ENCODE measurements around the gene PCNT.

The PCNT gene

DNA sequence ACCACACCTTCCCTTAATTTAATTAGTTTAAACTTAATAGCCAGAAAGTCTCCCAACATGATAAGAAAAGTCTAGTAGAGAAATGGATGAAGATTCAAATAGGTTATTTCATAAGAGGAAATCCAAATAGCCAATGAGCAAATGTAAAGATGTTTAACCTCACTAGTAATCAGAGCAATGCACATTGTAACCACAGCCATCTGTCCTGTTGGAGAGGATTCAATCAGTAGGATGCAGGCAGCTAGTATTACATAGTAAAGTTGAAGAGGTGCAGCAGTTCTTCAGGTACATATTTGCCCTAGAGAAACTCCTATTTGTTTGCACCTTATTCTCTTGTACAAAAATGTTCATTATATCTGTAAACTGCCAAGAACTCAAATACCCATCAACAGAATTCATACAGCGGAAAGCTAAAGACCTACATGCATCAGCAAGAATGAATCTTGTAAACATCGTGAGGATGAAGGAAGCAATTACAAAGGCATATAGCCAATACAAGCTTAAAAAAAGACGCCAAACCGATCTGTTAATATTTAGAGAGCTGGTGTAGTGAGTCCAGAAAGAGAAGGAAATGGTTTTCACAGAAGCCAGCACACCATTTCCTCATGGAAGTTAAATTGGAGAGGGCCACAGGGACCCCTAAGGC lies 162.6 kb downstream of the PCNT start:
- no peak for DNase-seq

- DNase-seq = no peak
Measured at GRCh38 chr21:46489162-46489663, 165.3 kb downstream of the PCNT start.

DNA sequence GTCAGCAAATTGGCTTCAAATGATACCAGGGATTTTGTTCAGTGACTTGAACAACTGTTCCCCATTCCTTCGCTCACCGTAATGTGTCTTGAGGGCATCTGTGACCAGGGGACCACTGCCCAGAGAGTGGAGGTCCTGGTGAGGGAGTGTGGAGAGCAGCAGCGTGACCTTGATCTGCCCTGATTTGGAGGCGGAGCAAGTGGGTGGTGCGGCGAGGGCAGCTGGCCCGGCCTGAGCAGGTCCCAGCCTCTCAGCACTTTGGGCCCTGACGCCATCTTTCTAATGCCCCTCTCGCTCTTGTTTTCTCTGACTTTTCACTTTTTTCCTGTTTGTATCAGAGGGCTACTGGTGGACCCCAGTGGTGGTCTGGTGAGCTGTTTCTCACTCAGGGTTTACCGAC lies 165.8 kb downstream of the PCNT start:
- no peak for DNase-seq

- no peak for DNase-seq
Measured at GRCh38 chr21:46491553-46491952, 167.6 kb downstream of the PCNT start.

GRCh38 chr21:46492851-46493250 lies 168.9 kb downstream of the PCNT start:
- DNase-seq = no peak

- no peak for DNase-seq
Measured at GRCh38 chr21:46493828-46494227, 169.9 kb downstream of the PCNT start.

All from hippocampal formation (tissue), 2 donors.